Measurements from ENCODE around the gene RNFT2.

DNA sequence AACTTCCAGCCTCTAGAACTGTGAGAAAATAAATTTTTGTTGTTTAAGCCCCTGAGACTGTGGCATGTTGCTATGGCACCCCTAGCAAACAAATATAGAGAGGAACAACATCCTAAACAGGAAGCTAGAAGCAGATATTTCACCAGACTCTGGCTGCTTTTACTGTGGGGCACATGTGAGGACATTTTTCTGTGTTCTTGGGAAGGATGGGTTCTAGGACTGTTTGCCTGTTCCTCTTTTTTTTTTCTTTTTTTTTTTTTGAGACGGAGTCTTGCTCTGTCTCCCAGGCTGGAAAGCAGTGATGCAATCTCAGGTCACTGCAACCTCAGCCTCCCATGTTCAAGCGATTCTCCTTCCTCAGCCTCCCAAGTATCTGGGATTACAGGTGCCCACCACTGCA lies 147.4 kb downstream of the RNFT2 start:
- TF ChIP-seq, protein P1, sequence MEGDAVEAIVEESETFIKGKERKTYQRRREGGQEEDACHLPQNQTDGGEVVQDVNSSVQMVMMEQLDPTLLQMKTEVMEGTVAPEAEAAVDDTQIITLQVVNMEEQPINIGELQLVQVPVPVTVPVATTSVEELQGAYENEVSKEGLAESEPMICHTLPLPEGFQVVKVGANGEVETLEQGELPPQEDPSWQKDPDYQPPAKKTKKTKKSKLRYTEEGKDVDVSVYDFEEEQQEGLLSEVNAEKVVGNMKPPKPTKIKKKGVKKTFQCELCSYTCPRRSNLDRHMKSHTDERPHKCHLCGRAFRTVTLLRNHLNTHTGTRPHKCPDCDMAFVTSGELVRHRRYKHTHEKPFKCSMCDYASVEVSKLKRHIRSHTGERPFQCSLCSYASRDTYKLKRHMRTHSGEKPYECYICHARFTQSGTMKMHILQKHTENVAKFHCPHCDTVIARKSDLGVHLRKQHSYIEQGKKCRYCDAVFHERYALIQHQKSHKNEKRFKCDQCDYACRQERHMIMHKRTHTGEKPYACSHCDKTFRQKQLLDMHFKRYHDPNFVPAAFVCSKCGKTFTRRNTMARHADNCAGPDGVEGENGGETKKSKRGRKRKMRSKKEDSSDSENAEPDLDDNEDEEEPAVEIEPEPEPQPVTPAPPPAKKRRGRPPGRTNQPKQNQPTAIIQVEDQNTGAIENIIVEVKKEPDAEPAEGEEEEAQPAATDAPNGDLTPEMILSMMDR (IDR thresholded peaks at IDR 0.05): no peak
- no peak for TF ChIP-seq POLR2A (IDR thresholded peaks at IDR 0.05)
